GM19463 (cell line): Measurements from ENCODE around the gene ALOX5AP.
A peak's percentile ranks its signal among the peaks of the same experiment; 100 is the strongest.

Experiments
- ATAC-seq: cut with Tn5 transposase; IDR thresholded peaks from one replicate; pipeline ENCODE4 v1.9.1; 2021; ENCODE audit warnings: mild to moderate bottlenecking, moderate library complexity; ENCODE audit not compliant: unreplicated experiment

The ALOX5AP gene

DNA sequence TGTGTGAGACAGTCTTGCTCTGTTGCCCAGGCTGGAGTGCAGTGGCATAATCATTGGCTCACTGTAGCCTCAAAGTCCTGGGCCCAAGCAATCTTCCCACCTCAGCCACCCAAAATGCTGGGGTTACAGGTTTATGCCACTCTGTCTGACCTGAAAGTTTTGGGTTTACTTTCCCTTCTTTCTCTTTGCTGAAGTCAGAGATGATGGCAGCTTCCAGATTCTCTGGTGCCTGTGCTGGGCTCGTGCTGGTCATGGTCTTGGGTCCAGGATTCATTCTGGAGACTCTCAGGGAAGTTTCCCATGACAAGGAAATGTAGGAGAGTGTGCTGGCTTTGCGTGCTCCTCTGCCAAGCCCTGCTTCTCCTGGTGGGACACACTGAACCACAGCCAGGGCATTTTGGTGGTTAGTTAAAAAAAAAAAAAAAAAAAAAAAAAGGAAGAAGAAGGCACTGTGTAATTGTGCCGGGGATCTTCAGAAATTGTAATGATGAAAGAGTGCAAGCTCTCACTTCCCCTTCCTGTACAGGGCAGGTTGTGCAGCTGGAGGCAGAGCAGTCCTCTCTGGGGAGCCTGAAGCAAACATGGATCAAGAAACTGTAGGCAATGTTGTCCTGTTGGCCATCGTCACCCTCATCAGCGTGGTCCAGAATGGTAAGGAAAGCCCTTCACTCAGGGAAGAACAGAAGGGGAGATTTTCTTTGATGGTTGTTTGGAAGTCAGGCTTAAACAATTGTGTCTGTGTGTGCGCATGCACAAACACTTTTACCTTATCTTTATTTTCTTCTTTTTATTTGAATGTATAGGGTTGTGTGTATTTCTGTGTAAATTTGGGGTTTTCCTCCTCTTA is at the start of gene ALOX5AP:
Gene ALOX5AP (plus strand): TSS at position 519 of the 847 bp plus-strand sequence. CDS start 63 bp downstream, at position 582.
- ATAC-seq = peak; percentile 67

GRCh38 chr13:30685987-30686386 is 49.4 kb upstream of the ALOX5AP start:
- no peak for ATAC-seq

- ATAC-seq = no peak
Measured at GRCh38 chr13:30687601-30688000, 47.7 kb upstream of the ALOX5AP start.

DNA sequence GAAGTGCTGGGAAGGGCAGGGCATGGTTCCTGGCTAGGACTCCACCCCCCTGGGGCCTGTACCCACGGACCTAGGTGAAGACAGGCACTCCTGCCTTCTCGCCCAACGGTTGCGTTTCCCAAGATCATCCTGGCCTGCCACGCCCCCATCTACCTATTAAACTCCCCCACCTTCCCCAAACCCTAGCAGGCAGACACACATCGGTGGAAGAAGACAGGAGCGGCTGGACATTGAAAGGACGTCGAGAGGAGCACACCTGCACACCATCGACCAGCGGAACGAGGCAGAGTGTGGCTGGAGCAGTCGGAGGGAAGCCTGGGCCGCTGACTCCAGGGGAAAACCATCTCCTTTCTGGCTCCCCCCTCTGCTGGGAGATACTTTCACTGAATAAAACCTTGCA is 45.6 kb upstream of the ALOX5AP start:
- no peak for ATAC-seq

- ATAC-seq = peak; percentile 53
Measured at GRCh38 chr13:30690282-30691188, 44.8 kb upstream of the ALOX5AP start.

DNA sequence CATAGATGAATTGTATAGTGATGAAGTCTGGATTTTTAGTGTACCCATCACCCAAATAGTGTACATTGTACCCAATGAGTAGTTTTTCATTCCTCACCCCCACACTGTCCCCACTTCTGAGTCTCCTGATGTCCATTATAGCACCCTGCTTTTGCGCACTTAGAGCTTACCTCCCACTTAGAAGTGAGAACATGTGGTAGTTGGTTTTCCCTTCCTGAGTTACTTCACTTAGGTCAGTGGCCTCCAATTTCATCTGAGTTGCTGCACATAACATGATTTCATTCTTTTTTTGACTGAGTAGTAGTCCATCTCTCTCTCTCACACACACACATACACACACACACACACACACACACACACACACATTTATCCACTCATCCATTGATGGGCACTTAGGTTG is 43.2 kb upstream of the ALOX5AP start:
- ATAC-seq = no peak

DNA sequence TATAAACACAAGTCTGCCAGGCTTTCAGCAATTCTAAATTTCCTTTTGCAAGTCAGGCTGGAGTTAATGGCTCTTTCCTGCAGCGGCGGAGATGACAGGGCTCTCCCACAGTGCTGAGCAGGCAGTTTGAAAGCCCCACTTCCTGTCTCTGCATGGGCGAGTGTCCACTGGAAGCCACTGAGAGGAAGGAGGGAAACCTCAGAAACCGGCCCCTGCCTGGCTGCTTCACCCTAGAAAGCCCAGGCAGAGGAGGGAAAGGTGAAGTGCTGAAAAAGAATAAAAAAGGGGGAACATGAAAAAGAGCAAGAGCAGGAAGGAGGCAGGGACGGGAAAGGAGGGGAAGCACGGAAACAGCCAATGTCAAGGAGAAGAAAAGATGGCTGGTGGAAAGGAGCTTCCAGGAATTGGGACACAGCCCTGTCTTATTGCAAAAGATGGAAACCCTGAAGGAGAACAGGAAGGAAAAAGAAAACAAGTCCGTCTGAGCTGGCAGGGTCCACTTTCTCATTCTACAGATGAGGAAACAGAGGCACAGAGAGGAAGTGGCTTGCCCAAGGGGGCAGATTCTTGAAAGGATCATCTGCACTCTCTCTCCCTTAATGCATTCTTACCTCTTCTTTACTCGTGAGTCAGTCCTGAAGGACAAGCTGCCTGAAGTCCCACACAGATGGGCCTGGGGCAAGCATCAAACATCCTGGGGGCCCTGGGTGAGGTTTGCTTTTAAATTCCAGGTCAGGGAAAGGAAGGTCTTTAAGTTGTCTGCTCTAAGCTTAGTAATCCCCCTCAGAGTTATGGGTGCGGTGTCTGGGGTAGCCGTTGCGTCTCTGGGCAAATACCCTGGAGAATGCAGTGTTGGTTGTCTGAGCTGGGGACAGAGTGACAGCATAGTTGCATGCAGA is 38.8 kb upstream of the ALOX5AP start:
- ATAC-seq = no peak

GRCh38 chr13:30697177-30697953 is 38.0 kb upstream of the ALOX5AP start:
- no peak for ATAC-seq

GRCh38 chr13:30697996-30698401 is 37.3 kb upstream of the ALOX5AP start:
- ATAC-seq = no peak

DNA sequence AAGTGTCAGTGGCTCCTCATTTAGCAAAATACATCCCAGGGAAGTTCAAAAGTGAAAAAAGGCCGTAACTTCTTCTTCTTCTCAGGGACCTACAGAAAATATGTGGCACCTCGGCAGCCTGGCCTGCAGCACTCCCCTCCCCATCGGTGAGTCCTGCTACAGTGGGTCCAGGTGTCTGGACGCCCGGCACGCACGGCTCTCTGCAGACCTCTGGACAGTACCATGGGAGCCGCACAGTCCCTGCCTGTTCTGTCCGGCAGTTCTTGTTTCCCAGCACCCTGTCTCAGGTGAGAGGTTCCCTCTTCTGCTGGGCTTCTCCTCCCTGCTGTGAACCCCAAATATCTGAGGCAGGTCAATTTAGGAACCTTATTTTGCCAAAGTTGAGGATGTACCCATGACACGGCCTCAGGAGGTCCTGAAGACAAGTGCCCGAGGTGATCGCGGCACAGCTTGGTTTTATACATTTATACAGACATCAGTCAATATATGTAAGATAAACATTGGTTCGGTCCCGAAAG is 36.8 kb upstream of the ALOX5AP start:
- no peak for ATAC-seq

DNA sequence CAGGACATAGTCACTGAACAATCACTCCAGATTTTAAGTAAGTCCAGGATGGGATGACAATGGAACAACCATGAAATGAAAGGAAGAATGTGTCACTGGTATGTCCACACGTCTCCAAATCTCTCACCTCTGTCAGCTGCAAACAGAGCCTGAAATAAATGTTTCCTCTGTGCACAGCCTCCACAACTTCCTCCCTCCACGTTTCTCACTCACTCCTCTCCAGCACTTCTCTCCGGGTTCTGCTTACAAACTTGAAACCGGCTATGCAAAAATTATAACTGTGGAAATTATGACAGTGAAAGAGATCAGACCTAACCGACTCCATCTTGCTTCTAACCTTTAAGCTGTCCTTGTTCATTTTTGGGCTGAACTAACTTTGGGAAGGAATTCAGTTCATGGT is 35.0 kb upstream of the ALOX5AP start:
- ATAC-seq = no peak

DNA sequence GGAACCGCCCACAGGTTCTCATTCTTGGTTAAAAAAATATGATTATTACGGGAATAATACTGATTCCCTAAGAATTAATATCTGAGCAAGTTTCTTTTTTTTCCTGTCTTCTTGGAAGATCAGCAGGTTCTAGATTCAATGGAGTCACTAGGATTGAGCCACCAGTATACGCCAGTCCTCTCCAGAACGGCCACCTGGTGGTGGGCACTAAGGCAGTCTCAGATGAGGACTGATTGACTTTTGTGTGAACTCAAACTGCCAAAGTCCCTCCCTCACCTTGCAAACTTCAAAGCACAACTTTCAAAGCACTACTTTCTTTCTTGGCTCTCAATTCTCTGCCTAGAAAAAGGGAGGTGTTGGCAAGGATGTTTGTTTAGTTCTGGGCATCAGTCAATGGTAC is 33.3 kb upstream of the ALOX5AP start:
- ATAC-seq = no peak

GRCh38 chr13:30704596-30704995 is 30.7 kb upstream of the ALOX5AP start:
- ATAC-seq = no peak

GRCh38 chr13:30705680-30706079 is 29.7 kb upstream of the ALOX5AP start:
- ATAC-seq = no peak

DNA sequence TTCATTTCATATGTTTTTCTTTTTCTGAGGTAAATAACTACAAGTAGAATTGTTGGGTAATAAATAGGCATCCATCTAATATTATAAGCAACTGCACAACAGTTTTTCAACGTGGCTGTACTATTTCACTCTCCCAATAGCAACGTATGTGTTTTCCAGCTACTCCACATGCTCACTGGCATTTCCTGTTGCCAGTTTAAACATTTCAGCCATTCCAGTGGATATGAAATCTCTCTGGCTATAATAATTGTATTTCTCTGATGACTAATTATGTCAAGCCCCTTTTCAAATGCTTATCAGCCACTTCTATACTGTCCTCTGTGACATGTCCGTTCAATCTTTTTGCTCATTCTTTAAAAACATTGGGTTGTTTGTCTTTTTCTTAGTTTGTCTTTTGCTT is 26.8 kb upstream of the ALOX5AP start:
- no peak for ATAC-seq

DNA sequence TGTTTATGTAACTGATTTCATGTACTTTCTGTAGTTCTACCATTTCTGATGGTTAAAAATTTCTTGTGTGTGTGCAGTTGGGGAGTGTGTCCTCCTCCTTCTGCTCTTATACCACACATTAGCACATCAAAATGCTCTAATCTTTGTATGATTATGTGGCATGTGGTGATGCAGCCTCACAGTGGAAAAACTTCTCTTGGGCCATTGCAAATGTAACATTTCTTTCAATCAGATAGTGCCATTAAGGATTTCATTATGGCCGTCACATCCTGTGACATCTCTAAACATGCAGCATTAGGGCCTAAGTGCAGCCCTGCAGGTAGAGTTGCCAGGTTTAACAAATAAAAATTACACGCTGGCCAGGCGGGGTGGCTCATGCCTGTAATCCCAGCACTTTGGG is 24.9 kb upstream of the ALOX5AP start:
- ATAC-seq = no peak

DNA sequence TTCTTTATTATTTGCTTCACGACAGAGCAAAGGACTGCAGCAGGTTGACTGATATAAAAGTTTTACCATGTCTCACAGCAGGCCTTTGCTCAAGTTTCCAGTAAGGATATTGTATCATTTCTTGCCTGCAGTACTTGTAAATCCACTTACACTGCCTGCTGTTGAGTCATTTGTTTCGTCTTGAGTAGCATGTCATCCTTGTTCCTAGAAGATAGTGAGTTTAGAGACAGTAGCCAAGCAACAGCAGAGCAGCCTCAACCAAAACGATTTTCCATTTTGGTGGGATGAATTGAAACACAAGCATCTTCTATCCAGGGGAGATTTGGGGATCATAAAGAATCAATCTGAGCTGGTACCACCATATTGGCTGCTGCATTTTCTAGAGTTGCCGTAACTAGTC is 24.0 kb upstream of the ALOX5AP start:
- no peak for ATAC-seq

- ATAC-seq = no peak
Measured at GRCh38 chr13:30711837-30712236, 23.5 kb upstream of the ALOX5AP start.

DNA sequence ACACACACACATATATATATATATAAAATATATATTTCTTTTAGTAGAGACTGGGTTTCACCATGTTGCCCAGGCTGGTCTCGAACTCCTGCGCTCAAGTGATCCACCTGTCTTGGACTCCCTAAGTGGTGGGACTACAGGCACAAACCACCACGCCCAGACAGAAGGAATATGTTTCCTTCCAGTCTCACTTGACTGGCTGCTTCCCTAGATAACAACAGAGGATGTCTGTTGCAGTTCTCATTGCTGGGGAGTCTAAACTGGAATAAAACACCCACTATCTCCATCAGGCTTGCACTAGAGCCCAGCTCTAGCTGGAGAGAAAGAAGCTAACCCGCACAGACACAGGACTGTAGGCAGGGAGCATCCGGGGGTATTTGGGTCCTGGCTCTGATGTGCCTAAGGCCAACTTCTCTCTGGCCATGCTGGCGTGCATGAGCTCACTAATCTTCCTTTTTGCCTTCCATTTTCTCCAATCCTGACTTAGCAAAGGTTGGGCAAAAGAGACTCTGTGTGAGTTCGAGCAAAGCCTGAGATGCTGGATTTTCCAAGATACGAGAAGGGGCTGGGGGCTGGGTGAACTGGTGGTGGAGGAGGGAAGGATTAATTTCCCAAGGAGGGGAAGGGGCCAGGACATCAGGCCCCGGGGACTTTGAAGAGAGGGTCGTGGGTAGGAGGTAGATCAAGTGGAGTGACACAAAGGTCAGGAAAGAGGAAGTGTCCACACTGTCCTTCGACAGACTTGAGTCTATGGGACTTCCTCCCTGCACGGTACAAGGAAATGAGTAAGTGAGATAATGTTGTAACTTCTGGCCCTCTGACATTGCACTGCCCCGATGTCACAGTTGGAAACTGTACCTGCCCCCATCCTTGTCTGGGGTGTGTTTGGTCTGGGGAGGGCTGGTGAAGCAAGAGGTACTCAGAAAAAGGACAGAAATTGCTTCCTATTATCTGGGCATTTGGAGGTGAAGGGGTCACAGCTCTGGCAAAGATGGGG is 22.5 kb upstream of the ALOX5AP start:
- ATAC-seq = no peak
